Breast epithelium (tissue), 4 donors: ENCODE results near the gene RTL5. TPM values are rescaled to one million over a fixed set of nuclear protein-coding genes. Genes with fewer than 3 reads are reported as not detected.
"Not testable (repeated sequence)": the region's sequence is repeated elsewhere in the genome, so short reads cannot be mapped to it uniquely, and the experiment has no call there.

ENCODE experiments used
- DNase-seq, 2 donors: peaks; one replicate each; pipeline ENCODE4 v3.0.0-alpha.2; 2019; ENCODE audit warnings: low spot score in 2 of 2
- H3K27ac ChIP-seq, 2 donors: fragments of 200-600 bp; sonication (generic) in 1 of 2; one replicate each; pipeline ENCODE4 v1.5.1; 2016 to 2019; ENCODE audit warnings: mild to moderate bottlenecking in 1 of 2
- H3K27me3 ChIP-seq, 2 donors: fragments of 200-600 bp; sonication (generic) in 1 of 2; one replicate each; pipeline versions ENCODE4 v1.5.1 to v1.6.0; 2017 to 2019; ENCODE audit warnings: control low read depth in 1 of 2, mild to moderate bottlenecking in 1 of 2
- H3K36me3 ChIP-seq: fragments of 200-600 bp; one replicate; pipeline ENCODE4 v1.5.1; 2019
- H3K4me1 ChIP-seq, 2 donors: fragments of 200-600 bp; sonication (generic); one replicate each; pipeline ENCODE4 v1.5.1; 2016 to 2019; ENCODE audit warnings: control low read depth in 1 of 2
- H3K4me3 ChIP-seq, 3 donors: fragments of 200-600 bp; sonication (generic); 1 replicate in 2 of 3; 2 replicates in 1 of 3; pipeline ENCODE4 v1.5.1; 2016 to 2019; ENCODE audit warnings: mild to moderate bottlenecking in 3 of 3, moderate library complexity in 2 of 3
- H3K9me3 ChIP-seq, 2 donors: fragments of 200-600 bp; sonication (generic) in 1 of 2; one replicate each; pipeline ENCODE4 v1.5.1; 2016 to 2019; ENCODE audit warnings: control low read depth in 1 of 2
- POLR2A ChIP-seq: fragments of 450-650 bp; IDR thresholded peaks from one replicate; pipeline ENCODE4 v1.6.1; 2016; ENCODE audit warnings: antibody characterized with exemption, mild to moderate bottlenecking, moderate library complexity
- POLR2AphosphoS5 ChIP-seq, 3 donors: sonication (generic); formaldehyde crosslinking; IDR thresholded peaks; one replicate each; pipeline ENCODE4 v1.6.1; 2017; ENCODE audit warnings: antibody characterized with exemption in 3 of 3
- intact Hi-C: fragments of 100-400 bp; cut with DNase I; formaldehyde crosslinking; loops from one replicate; pipeline ENCODE4 v1.15.1; 2023; ENCODE audit warnings: low total_unique reads
- total RNA-seq, 3 donors: library from RNA; depleted of rRNA; stranded (reverse); fragments of >200 nt; gene quantifications; one replicate each; pipeline ENCODE4 v1.1.0, GENCODE V29; 2016
- TF ChIP-seq, protein P1 (sequence below), 3 donors: fragments of 450-650 bp; IDR thresholded peaks; one replicate each; pipeline ENCODE4 v1.5.1; 2016 to 2017; ENCODE audit warnings: antibody characterized with exemption in 3 of 3, mild to moderate bottlenecking in 3 of 3, moderate library complexity in 3 of 3

The RTL5 gene
- 1 to 10 TPM; 3.3 to 5.0 (median 5.0) TPM for total RNA-seq

- H3K9me3 ChIP-seq: no peaks in the 10 kb centered on the region
- intact Hi-C loops: no loop called here
- H3K27me3 ChIP-seq: peaks cover 0 to 78% of the 10 kb centered on the region in 2 donors
- no peaks in the 10 kb centered on the region for H3K36me3 ChIP-seq
- TF ChIP-seq POLR2AphosphoS5 (IDR thresholded peaks at IDR 0.05): peak in 2 of 3 donors; percentile 20 to 28
- no peak for TF ChIP-seq POLR2A
- DNase-seq: peak; percentile 57 to 75
- no peaks in the 10 kb centered on the region for H3K4me1 ChIP-seq
- peak within 1 kb of the TSS; percentile 48 to 74 (median 55) for H3K4me3 ChIP-seq
- peak within 1 kb of the TSS; percentile 61 to 88 for H3K27ac ChIP-seq
These were observed at the start of gene RTL5 for GRCh38 chrX:72131317-72132294. Gene RTL5, minus strand, starts transcription at chrX:72131915.

DNA sequence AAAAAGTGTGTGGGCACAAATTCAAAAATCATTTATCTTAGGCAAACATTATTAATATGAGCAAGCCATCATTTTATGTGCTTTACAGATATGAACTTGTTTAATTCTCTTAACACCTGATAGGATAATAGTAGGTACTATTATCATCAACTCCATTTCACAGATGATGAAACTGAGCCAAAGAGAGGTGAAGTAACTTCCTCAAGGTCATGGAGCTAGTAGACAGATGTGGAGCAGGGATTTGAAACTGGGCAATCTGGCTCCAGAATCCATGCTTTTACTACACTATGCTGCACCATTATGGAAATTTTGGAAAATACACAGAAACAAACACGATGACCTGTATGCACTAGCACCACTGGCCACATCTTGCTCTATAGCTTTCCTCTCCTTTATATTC lies 48.8 kb upstream of the RTL5 start:
- Histone ChIP-seq H3K27me3 (peaks cover 0 to 22% of the 10 kb centered on the region in 2 donors), H3K9me3 (no peaks in the 10 kb centered on the region), H3K27ac (peak overlapping the region; percentile 68 to 84), H3K36me3 (no peaks in the 10 kb centered on the region), H3K4me3 (peak overlapping the region in 2 of 3 donors; percentile 67 to 71), H3K4me1 (no peaks in the 10 kb centered on the region)
- no peak for DNase-seq
- TF ChIP-seq, protein P1, sequence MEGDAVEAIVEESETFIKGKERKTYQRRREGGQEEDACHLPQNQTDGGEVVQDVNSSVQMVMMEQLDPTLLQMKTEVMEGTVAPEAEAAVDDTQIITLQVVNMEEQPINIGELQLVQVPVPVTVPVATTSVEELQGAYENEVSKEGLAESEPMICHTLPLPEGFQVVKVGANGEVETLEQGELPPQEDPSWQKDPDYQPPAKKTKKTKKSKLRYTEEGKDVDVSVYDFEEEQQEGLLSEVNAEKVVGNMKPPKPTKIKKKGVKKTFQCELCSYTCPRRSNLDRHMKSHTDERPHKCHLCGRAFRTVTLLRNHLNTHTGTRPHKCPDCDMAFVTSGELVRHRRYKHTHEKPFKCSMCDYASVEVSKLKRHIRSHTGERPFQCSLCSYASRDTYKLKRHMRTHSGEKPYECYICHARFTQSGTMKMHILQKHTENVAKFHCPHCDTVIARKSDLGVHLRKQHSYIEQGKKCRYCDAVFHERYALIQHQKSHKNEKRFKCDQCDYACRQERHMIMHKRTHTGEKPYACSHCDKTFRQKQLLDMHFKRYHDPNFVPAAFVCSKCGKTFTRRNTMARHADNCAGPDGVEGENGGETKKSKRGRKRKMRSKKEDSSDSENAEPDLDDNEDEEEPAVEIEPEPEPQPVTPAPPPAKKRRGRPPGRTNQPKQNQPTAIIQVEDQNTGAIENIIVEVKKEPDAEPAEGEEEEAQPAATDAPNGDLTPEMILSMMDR (IDR thresholded peaks at IDR 0.05): no peak
- no peak for TF ChIP-seq POLR2AphosphoS5 (IDR thresholded peaks at IDR 0.05)
- TF ChIP-seq POLR2A: no peak
- intact Hi-C loops: no loop called here

DNA sequence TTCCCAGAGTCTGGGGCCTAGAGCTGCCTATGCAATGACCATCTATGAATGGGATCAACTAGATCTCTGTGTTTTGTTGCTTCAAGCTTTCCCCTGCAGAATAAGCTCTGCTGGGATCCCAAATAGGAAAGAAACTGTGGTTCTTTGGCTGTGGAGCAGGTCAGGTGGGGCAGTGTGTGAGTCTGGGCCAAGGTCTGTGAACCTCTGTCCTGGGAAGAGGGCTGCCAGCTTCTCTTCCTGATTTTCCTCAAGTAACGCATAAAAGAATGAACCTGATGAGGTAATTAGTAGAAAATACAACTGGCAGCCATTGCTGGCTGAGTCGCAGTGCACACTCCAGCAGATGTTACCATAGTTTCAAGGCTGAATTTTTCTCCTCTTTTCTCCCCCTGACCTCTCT lies 45.3 kb upstream of the RTL5 start:
- H3K4me3 ChIP-seq: no peak overlapping the region
- no peaks in the 10 kb centered on the region for H3K9me3 ChIP-seq
- H3K27ac ChIP-seq: no peak overlapping the region
- H3K4me1 ChIP-seq: no peaks in the 10 kb centered on the region
- no peaks in the 10 kb centered on the region for H3K36me3 ChIP-seq
- H3K27me3 ChIP-seq: peaks cover 0 to 15% of the 10 kb centered on the region in 2 donors
- no peak for DNase-seq
- TF ChIP-seq POLR2AphosphoS5 (IDR thresholded peaks at IDR 0.05) (no peak), POLR2A (no peak)
- TF ChIP-seq, protein P1 (IDR thresholded peaks at IDR 0.05): no peak
- intact Hi-C loops: no loop called here

DNA sequence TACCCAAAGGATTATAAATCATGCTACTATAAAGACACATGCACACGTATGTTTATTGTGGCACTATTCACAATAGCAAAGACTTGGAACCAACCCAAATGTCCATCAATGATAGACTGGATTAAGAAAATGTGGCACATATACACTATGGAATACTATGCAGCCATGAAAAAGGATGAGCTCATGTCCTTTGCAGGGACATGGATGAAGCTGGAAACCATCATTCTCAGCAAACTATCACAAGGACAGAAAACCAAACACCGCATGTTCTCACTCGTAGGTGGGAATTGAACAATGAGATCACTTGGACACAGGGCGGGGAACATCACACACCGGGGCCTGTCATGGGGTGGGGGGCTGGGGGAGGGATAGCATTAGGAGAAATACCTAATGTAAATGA lies 44.6 kb upstream of the RTL5 start:
- H3K4me3 ChIP-seq, H3K36me3 ChIP-seq, H3K27ac ChIP-seq, intact Hi-C loops, H3K4me1 ChIP-seq, DNase-seq, H3K9me3 ChIP-seq, H3K27me3 ChIP-seq: not testable (repeated sequence)

- no peak overlapping the region for H3K27ac ChIP-seq
- DNase-seq: no peak
- intact Hi-C loops: no loop called here
- peak overlapping the region in 2 of 3 donors; percentile 14 to 23 for H3K4me3 ChIP-seq
- no peaks in the 10 kb centered on the region for H3K36me3 ChIP-seq
- peaks cover 0 to 18% of the 10 kb centered on the region in 2 donors for H3K27me3 ChIP-seq
- H3K4me1 ChIP-seq: no peaks in the 10 kb centered on the region
- TF ChIP-seq, protein P1 (IDR thresholded peaks at IDR 0.05): no peak
- TF ChIP-seq POLR2A (no peak), POLR2AphosphoS5 (IDR thresholded peaks at IDR 0.05) (no peak)
- no peaks in the 10 kb centered on the region for H3K9me3 ChIP-seq
These were observed 37.5 kb upstream of the RTL5 start for GRCh38 chrX:72169008-72169728.
